ENCODE data around the gene PTPRN2.

The PTPRN2 gene

DNA sequence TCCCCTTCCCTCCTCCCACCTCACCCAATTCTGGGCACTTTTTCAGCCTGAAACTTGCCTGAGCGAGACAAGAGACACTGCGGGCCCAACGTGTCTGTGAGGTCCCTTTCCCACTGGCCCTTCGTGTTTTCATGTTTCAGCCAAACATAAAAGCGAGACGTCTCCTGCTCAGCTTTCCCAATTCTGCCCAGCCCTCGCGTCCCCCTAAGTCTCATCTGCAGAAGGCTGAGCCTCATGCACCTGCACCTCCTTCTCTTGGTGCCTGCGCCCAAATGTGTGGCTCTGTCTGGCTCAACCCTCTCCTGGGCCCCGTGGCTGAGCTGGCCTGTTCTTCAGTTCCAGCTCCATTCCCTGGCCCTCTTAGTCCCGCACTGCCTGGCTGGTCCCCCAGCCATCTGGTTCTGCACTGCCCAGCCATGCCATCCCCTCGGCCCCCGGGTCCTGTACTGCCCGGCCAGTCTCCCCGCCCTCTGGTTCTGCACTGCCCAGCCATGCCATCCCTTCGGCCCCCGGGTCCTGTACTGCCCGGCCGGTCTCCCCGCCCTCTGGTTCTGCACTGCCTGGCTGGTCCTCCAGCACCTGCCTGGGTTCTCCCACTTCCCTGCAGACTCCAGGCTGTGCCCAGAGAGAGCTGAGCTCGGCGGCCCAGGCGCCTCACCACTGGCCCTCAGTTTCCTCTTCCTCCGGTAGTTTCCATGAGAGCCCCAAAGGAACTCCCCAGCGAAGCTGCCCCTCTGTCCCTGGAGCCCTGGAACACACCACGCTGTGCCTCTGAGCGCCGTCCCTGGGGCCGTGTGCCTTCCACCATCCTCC is 1026.7 kb downstream of the PTPRN2 start:
- DNase-seq (ENCODE audit: low spot score): no peak

DNA sequence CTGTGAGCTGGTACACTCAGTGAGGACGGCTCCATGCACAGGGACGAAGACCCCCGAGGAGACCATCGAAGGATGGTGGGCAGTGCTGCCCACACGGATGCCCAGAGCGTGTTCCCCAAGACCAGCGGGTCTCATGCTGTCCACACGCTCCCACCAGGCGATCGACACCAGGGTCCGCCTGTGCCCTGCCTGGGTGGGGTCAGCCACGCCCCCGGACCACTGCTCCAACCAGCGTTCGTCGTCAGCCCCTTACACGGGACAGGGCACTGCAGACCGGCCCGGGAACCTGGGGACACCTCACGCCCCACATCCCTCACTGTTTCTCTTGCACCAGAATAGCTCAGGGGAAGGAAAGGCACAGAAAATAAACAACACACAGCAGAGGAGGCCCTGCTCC is 1027.4 kb downstream of the PTPRN2 start:
- DNase-seq (ENCODE audit: low spot score): no peak

DNA sequence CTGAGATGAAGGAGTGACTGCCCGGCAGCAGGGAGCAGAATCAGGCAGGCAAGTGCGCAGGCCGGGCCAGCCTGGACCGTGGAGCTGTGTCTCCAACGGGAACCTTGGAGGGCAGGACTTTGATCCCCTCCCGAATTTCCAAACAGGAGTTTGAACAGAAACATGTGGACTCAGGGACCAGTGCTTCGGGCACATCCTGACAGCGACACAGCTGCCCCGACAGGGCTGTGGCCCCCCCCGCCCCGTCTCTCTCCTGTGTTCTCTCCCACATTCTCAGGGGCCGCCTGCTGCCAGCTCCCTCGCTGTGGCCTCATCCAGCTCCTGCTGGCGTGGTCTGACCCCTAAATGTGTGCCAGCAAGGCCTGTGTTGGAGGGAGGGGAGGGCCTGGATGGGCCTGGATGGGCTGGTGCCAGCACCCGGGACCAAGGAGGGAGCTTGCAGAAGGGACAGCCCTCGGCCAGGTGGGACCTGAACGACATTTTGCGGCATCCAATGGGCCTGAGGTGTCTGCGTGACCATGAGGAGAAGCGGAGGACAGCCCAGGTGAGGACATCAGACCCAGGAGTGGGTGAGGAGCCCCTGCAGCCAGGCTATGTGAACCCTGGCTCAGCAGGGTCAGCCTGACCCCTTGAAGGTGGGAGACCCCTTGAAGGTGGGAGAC is 1027.9 kb downstream of the PTPRN2 start:
- DNase-seq (ENCODE audit: low spot score): no peak

DNA sequence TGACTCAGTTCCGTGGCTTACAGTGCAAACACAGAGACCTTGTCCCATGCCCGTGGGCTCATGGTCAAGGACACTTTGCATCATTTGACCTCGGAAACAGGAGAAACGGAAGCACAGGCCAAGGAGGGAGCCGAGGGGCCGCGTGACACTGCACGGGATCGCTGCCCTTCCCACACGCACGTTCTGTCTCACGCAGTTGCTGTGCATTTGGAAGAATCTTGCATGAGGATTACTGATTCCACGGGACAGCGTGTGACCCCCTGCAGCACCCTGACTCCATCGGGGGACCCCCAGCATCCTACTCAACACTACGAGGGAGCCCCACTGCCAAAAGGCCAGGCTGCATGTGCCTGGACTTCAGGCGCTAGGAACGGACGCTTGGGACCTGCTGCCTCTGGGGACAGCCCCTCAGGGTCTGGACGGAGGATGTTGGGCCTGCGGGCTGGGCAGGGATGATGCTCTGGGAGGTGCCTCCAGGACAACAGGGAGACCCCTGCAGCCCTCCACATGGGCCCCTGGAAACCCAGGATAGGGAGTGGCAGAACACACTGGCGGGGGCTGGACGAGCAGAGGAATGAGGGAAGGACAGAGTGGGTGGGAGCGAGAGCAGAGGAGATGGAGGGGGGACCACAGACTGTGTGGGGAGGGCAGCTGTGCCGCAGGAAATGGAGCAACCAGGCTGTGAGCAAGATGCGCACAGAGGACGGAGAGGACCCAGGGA is 1028.6 kb downstream of the PTPRN2 start:
- no peak for DNase-seq (ENCODE audit: low spot score)

DNA sequence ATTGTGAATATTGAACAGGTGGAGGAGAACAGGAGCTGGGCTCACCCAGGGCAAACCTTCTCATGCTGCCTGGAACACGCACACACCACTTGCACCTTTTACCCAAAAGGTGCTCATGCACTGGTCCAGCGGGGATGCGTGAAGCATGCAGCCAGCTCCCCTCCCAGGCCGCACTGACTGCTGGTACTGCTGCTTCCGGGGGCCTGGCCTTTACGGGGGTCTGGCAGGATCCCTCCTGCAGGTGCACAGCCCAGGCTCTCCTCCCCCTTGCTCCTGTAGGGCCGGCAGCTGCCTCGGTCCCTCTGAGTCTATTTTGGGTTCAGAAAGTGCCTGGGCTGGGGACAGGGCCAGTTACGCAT is 1029.1 kb downstream of the PTPRN2 start:
- DNase-seq (ENCODE audit: low spot score): no peak

DNA sequence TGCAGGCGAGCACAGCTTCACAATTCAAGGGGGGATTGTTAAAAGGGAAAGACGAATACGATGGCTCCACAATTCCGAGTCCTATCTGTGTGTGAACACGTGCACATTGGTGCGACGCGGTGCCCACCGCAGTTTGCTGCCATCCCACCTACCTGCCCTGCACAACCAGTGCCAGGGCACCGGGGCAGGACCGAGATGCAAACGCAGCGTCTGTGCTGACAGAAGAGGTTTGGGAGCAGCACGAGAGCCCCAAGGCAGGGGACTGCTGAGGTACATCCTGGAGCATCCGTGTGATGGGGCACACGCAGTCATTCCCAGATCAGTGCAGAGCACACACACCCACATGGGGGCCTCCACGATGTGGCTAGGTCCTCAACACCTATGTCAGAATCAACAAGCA is 1029.6 kb downstream of the PTPRN2 start:
- no peak for DNase-seq (ENCODE audit: low spot score)

DNA sequence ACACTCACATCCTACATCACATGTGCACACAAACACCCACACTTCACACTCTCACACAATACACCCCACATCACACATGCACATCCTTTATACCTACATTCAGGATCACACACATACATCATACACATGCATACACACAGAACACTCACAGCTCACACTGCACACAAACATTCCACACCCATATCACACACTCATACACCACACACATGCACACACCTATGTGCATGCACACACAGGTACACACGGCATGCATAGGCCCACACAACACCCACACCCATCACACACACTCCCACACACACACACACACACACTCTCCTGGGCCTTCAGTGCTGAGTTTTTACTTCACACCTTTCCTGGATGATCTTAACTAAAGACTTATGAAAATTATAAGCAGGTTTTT is 1030.4 kb downstream of the PTPRN2 start:
- DNase-seq (ENCODE audit: low spot score): no peak

DNA sequence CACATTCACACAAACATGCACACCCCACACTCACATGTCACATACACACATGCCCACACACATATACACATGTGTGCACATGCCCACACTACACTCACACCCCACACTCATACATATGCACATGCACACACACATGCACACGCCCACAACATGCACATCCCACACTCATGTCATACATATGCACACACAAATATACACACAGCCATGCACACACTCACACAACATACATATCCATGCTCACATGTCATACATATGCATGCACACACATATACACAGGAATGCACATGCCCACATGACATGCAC is 1031.0 kb downstream of the PTPRN2 start:
- no peak for DNase-seq (ENCODE audit: low spot score)

DNA sequence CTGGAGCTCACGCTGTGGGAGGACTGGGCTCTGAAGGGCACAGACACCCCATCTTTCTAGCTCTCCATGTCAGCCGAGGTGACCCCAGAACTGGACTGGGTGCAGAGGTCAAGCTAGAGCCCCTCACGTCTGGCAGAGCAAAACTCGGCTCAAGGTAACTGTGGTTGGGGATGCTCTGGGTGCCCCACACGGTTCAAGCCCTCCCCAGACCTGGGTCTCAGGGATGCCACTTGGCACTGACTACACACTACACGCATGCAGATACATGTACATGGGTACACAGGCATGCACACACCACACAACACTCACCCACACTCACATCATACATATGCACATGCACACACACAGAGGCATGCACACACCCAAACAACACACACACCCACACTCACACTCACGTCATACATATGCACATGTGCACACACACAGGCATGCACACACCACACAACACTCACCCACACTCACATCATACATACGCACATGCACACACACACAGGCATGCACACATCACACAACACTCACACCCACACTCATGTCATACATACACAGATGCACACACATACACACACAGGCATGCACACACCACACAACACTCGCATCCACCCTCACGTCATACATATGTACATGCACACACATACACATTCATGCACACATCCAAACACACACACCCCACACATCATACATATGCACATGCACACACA is 1031.5 kb downstream of the PTPRN2 start:
- DNase-seq (ENCODE audit: low spot score): no peak

DNA sequence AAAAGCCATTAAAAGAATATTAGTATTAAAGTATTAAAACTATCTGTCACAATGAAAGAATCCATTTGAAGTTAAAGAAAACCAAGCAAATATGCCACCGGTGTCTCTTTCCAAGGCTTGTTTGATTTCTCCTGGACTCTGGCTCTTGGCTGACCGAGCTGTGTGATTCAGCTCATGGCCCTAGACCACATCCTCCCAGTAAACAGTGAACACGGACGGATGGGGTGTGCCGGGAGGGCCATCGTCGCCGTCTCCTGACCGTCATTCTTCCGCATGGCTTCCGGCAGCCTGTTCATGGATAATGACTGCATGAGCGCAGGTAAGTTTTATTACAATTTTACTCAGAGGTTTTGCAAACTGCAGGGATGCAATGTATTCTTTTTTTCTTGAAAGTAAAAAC is 1032.3 kb downstream of the PTPRN2 start:
- no peak for DNase-seq (ENCODE audit: low spot score)

DNA sequence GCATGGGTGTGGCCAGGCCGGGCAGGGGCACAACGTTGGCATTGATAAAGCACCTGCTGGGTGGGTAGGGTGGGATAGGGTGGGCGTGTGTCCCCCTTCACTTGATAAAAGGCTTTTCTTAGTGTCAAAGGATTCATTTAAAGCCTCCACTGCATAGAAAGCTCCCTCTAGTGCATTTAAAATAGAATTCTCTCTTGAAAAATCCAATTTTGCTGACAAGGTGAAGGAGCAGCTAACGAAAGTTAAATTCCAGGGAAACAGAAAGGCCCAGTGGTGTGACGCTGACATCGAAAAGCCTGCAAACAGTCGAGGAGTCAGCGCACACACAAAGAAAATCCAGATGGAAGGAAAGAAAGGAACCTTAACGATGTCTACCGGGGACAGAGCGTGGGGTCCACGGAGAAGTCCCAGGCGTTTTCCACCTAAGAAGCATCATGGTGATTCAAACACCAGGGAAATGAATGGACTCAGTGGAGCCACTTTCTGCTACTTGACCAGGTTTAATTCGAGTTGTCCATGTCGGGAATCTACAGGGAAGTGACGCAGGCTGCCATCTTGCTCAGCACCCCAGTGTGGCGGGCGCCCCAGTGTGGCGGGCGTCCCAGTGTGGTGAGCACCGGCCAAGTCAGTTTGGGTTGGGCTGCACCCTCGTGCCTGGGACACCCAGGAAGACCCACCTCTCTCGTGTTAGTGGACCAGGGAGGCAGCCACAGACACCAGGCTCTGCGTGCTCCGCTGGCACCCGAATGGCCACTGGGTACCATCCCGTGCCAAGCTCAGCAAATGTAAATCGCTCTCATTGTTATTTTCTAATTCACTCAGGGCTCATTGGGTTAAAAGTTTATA is 1033.0 kb downstream of the PTPRN2 start:
- no peak for DNase-seq (ENCODE audit: low spot score)

DNA sequence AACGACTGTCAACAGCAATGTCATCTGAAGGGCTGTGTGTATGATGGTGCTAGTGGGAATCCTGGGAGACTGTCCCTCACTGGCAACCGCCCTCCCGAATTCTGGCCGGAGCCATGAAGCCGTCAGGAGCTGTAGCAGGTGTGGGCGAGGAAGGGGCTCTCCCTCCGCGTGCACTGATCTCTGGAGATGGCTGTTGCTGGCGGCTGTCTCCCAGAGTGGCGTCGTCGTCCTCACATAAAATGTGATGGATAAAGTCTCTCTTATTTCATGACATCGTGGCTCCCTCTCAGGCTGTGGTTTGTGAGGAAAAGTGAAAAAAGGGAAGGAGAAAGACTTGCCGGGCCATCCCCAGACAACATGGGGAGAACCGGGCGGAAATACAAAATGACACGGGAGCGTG is 1034.4 kb downstream of the PTPRN2 start:
- no peak for DNase-seq (ENCODE audit: low spot score)

DNA sequence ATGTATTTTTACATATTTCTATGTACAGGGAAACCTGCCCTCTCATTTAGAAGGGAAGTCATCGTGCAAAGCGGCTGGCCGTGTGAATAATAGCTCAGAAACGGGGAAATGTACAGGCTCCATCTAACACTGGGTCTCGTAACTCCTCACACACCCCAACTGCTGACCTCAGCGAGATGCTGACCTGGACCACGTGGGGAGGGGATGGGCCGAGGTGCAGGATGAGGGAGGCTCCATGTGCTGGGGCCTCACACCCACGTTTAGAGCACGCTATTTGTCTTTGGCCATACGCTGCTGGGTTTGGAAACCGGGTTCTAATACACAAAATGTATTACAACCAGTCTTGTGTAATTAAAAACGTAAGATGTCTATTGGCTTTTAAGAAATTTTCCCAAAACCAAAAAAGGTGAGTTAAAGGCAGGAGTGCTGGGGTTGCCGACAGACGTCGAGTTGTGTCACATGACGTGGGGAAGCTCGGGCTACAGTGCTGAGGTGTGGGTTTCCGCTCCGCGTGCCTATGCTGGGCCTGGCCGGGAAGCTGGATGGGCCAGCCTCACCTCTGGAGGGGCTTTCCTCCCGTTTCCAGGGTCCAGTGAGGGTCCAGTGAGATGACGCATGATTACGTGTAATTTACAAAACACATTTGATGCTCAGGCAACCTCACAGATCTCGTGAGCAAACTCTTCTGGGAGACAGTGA is 1035.2 kb downstream of the PTPRN2 start:
- DNase-seq (ENCODE audit: low spot score): no peak

DNA sequence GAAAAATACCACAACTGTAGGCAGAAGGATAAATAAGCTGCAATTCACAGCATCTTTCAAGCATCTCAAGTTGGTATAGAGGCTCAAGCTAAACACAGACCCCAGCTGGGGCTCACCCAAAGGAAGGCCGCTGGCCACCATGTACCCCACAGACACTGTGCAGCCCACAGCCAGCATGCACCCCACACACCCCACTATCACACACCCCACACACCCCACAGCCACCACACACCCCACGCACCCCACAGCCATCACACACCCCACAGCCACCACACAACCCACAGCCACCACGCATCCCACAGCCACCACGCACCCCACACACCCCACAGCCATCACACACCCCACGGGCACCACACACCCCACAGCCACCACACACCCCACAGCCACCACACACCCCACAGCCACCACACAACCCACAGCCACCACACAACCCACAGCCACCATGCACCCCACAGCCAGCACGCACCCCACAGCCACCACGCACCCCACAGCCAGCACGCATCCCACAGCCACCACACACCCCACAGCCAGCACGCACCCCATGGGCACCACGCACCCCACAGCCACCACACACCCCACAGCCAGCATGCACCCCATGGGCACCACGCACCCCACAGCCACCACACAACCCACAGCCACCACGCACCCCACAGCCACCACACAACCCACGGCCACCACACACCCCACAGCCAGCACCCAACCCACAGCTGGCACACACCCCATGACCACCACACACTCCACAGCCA is 1036.1 kb downstream of the PTPRN2 start:
- no peak for DNase-seq (ENCODE audit: low spot score)

DNA sequence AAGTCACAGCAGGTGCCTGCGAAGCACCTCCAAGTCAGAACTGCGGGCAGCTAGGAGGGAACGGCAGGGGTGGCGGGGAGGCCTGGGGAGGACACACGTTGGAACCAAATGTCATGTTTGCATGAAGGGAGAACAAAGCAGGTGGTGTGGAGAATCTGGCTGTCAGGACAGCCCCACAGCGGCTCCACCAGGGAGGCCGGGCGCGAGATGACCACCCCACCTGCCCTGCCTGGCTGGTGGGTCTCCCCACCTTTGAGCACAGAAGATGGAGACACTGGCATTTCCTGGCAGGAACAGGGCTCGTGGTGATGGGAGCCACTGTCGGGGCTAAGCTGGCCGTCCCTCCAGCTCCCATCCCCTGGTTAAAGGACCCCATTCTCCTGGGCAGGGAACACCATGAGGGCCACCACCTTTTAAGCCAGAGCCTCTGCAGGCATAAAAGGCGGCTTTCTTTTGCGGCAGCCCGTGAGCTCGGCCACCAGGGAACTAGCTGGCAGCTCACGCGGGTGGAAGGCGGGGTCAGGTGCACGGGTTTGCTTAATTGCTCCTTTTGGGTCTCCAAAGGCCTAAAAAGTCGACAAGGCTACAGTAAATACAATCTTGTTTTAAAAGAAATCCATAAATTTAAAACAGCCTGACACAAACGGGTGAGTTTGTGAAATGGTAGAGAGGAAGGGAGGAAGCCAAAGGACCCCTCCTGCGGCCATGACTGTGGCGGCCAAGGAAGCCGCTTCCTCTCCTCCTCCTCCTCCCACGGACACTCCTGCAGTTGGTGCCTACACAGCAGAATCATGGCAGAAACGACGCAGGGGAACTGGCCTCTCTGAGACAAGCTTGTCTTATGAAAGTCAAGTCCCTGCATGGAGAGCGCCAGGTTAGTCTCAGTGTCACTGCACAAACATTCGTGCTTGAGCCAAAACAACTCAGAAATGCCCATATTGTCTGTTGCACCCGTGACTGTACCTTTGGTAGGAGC is 1037.0 kb downstream of the PTPRN2 start:
- no peak for DNase-seq (ENCODE audit: low spot score)

DNA sequence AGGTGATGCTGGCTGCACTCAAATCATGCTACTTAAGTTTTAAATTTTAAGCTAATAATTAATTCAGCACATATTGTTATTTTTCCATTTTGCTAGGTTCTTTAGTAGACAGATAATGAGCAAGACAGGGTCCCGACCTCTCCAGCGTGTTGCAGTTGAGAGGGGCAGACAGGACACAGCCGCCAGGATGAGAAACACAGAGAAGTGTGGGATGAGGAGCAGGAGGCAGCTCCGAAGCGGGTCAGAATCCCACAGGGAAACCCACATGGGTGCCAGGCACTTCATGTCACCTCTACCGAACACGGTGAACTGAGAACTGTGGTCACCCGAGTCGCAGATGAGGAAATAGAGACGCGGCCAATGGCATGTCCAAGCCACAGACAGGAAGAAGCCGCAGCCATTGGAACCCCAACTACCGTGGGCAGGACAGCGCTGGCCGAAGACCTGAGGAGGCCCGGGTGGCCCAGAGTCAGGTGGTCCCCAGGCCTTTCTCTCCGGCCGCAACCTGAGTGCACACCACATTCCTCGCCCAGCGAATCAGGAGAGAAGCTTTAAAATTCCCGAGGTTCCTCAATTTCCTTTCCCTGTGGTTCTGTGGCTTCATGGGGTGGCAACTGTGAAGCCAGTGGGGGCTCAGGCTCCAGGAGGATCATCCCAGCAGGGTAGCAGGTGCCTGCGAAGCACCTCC is 1037.9 kb downstream of the PTPRN2 start:
- DNase-seq (ENCODE audit: low spot score): no peak

DNA sequence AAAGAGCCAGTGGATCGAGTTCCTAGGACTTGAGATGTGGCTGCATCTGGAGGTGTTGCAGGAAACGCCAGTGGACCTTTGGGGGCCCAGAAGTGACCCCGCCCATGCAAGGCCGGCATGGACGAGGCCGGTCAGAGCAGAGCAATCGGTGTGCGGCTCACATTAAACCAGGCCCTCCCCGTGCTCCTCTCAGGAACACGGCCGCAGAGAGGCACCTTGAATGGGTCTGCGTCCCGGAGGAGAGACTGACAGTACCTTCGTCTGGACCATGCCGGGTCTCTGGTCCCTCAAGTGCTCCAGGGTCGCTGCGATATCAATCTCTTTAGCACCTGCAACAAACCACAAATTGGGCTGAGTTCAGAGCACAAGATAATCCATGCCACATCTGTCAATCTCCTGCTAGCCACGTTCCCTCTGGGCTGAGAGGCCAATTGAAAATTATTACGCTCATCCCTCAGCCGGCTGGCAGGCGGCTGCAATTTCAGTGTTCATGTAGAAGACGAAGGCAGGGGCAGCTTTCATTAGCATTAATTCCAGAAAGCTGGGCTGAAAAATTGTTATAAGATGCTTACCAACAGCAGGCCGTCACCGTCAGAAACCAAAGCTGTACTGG is 1038.8 kb downstream of the PTPRN2 start:
- DNase-seq (ENCODE audit: low spot score): no peak

DNA sequence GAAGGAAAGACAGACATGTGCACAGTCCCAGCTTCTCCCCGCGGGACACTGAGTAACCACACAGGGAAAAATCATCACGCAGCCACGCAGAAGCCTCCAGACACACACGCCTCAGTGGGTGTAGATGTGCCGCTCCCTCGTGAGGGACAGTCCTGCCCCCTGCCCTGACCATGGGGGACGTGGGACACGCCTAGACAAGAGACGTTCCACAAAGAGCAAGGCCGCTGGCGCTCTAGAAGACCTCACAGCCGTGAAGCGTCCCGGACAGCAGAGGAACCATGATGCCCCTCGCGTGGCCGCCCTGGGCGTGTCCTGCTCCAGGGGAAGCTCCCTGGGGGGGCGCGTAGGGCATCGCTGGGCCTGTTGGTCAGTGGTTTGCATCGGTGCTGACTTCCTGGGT is 1040.0 kb downstream of the PTPRN2 start:
- DNase-seq (ENCODE audit: low spot score): no peak
